ENCODE measurements around the gene GTF2A2. TPM values are rescaled to one million over a fixed set of nuclear protein-coding genes. Genes with fewer than 3 reads are reported as not detected.

The GTF2A2 gene
- total RNA-seq, 3 donors from 2014 or later (not counting 1 experiment from before 2014, with no cell fraction given), result 34.7 to 57.4 (median 39.0) TPM

- Histone ChIP-seq H3K36me3 (ENCODE audit: control insufficient read depth, insufficient read depth, low read length) (no peaks in the 10 kb centered on the region), H3K27ac (ENCODE audit: low read length) (no peak overlapping the region), H3K4me1 (ENCODE audit: control insufficient read depth, insufficient read depth, low read length) (no peaks in the 10 kb centered on the region), H3K9me3 (ENCODE audit: control insufficient read depth, insufficient read depth, low read length) (no peaks in the 10 kb centered on the region), H3K4me3 (ENCODE audit: low read length) (no peak overlapping the region), H3K27me3 (ENCODE audit: control insufficient read depth, insufficient read depth, low read length) (no peaks in the 10 kb centered on the region)
- Mint-ChIP-seq H3K27me3 (ENCODE audit: low read depth in 2 of 2) (peaks cover 19 to 53% of the 10 kb centered on the region in 2 donors), H3K4me3 (no peak overlapping the region), H3K9me3 (no peaks in the 10 kb centered on the region), H3K36me3 (no peaks in the 10 kb centered on the region), H3K27ac (no peak overlapping the region), H3K4me1 (peaks cover 0 to 1% of the 10 kb centered on the region in 2 donors)
- intact Hi-C loops (cut with micrococcal nuclease), result no loop called here
- ATAC-seq (no peak), DNase-seq (no peak)
- TF ChIP-seq, protein P1, sequence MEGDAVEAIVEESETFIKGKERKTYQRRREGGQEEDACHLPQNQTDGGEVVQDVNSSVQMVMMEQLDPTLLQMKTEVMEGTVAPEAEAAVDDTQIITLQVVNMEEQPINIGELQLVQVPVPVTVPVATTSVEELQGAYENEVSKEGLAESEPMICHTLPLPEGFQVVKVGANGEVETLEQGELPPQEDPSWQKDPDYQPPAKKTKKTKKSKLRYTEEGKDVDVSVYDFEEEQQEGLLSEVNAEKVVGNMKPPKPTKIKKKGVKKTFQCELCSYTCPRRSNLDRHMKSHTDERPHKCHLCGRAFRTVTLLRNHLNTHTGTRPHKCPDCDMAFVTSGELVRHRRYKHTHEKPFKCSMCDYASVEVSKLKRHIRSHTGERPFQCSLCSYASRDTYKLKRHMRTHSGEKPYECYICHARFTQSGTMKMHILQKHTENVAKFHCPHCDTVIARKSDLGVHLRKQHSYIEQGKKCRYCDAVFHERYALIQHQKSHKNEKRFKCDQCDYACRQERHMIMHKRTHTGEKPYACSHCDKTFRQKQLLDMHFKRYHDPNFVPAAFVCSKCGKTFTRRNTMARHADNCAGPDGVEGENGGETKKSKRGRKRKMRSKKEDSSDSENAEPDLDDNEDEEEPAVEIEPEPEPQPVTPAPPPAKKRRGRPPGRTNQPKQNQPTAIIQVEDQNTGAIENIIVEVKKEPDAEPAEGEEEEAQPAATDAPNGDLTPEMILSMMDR (IDR thresholded peaks at IDR 0.05), result no peak
Measured at GRCh38 chr15:59596640-59597039, 60.7 kb downstream of the GTF2A2 start.

GRCh38 chr15:59595434-59595915 is 61.8 kb downstream of the GTF2A2 start:
- Histone ChIP-seq H3K4me3 (ENCODE audit: low read length) (no peak overlapping the region), H3K9me3 (ENCODE audit: control insufficient read depth, insufficient read depth, low read length) (no peaks in the 10 kb centered on the region), H3K36me3 (ENCODE audit: control insufficient read depth, insufficient read depth, low read length) (no peaks in the 10 kb centered on the region), H3K27ac (ENCODE audit: low read length) (no peak overlapping the region), H3K27me3 (ENCODE audit: control insufficient read depth, insufficient read depth, low read length) (peaks cover 2% of the 10 kb centered on the region), H3K4me1 (ENCODE audit: control insufficient read depth, insufficient read depth, low read length) (no peaks in the 10 kb centered on the region)
- Mint-ChIP-seq H3K4me3 (no peak overlapping the region), H3K4me1 (peaks cover 0 to 6% of the 10 kb centered on the region in 2 donors), H3K36me3 (no peaks in the 10 kb centered on the region), H3K27ac (no peak overlapping the region), H3K9me3 (no peaks in the 10 kb centered on the region), H3K27me3 (ENCODE audit: low read depth in 2 of 2) (peaks cover 23 to 55% of the 10 kb centered on the region in 2 donors)
- TF ChIP-seq, protein P1 (IDR thresholded peaks at IDR 0.05), result no peak
- no peak for DNase-seq
- ATAC-seq, result no peak
- 88% methylated on average over 7 of the region's 7 CpGs for WGBS (ENCODE audit: insufficient coverage)
- intact Hi-C loops (cut with micrococcal nuclease), result no loop called here

DNA sequence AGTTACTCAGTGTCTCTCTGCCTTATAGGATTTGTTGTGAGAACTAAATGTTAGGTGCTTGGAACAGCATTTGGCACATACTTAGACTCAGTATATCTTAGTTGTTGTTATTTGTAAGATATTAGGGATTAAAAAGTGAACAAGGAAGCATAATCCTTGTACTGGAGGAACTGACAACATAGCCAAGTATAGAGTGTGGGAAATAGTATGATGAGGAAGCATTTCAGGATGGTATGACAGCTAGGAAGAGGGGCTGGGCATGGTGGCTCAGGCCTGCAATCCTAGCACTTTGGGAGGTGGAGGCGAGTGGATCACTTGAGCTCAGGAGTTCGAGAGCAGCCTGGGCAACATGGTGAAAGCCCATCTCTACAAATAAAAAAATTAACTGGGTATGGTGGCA is 62.3 kb downstream of the GTF2A2 start:
- peaks cover 0 to 6% of the 10 kb centered on the region in 2 donors for H3K4me1 Mint-ChIP-seq
- no peak overlapping the region for H3K27ac Mint-ChIP-seq
- intact Hi-C loops (cut with micrococcal nuclease), result no loop called here
- H3K4me3 ChIP-seq (ENCODE audit: low read length), result no peak overlapping the region
- no peak overlapping the region for H3K4me3 Mint-ChIP-seq
- H3K9me3 Mint-ChIP-seq, result no peaks in the 10 kb centered on the region
- H3K9me3 ChIP-seq (ENCODE audit: control insufficient read depth, insufficient read depth, low read length), result no peaks in the 10 kb centered on the region
- TF ChIP-seq, protein P1 (IDR thresholded peaks at IDR 0.05), result no peak
- H3K36me3 Mint-ChIP-seq, result no peaks in the 10 kb centered on the region
- ATAC-seq, result no peak
- H3K4me1 ChIP-seq (ENCODE audit: control insufficient read depth, insufficient read depth, low read length), result no peaks in the 10 kb centered on the region
- H3K27me3 ChIP-seq (ENCODE audit: control insufficient read depth, insufficient read depth, low read length), result peaks cover 2% of the 10 kb centered on the region
- peaks cover 20 to 52% of the 10 kb centered on the region in 2 donors for H3K27me3 Mint-ChIP-seq (ENCODE audit: low read depth in 2 of 2)
- 100% methylated on average over 2 of the region's 2 CpGs for WGBS (ENCODE audit: insufficient coverage)
- H3K27ac ChIP-seq (ENCODE audit: low read length), result no peak overlapping the region
- no peaks in the 10 kb centered on the region for H3K36me3 ChIP-seq (ENCODE audit: control insufficient read depth, insufficient read depth, low read length)
- no peak for DNase-seq

DNA sequence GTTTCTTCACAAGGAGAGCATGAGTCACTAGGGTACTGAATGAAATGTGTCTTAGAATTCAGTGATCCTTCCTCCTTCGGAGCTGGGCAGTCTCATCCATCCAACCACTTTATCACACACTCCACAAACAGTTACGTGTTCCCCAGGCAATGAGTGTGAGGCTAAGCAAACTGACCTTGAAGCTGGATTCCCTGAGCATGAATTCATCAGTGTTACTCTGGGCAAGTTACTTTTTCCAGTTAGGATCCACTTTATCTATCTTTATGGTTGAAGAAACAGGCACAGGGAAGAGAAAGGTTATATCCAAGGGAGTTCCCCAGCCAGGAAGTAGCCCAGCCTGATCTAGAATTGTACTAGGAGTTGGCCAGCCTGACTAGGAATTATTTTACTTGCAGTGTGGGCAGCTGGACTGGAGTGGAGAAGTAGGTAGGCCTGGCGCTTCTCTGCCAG is 62.8 kb downstream of the GTF2A2 start:
- H3K27ac ChIP-seq (ENCODE audit: low read length), result no peak overlapping the region
- H3K4me3 ChIP-seq (ENCODE audit: low read length), result no peak overlapping the region
- intact Hi-C loops (cut with micrococcal nuclease), result no loop called here
- H3K27ac Mint-ChIP-seq, result no peak overlapping the region
- H3K4me3 Mint-ChIP-seq, result no peak overlapping the region
- peaks cover 18 to 47% of the 10 kb centered on the region in 2 donors for H3K27me3 Mint-ChIP-seq (ENCODE audit: low read depth in 2 of 2)
- TF ChIP-seq, protein P1 (IDR thresholded peaks at IDR 0.05), result no peak
- no peaks in the 10 kb centered on the region for H3K9me3 ChIP-seq (ENCODE audit: control insufficient read depth, insufficient read depth, low read length)
- no peaks in the 10 kb centered on the region for H3K36me3 ChIP-seq (ENCODE audit: control insufficient read depth, insufficient read depth, low read length)
- peaks cover 2% of the 10 kb centered on the region for H3K27me3 ChIP-seq (ENCODE audit: control insufficient read depth, insufficient read depth, low read length)
- ATAC-seq (no peak), DNase-seq (no peak)
- no peaks in the 10 kb centered on the region for H3K4me1 ChIP-seq (ENCODE audit: control insufficient read depth, insufficient read depth, low read length)
- 93% methylated on average over 3 of the region's 3 CpGs for WGBS (ENCODE audit: insufficient coverage)
- H3K4me1 Mint-ChIP-seq, result peaks cover 0 to 6% of the 10 kb centered on the region in 2 donors
- H3K36me3 Mint-ChIP-seq, result no peaks in the 10 kb centered on the region
- H3K9me3 Mint-ChIP-seq, result no peaks in the 10 kb centered on the region

All from natural killer cell (primary cell).